GM18508 (cell line): ENCODE measurements around the gene LMOD2.

Experiments
- ATAC-seq: cut with Tn5 transposase; IDR thresholded peaks from one replicate; pipeline ENCODE4 v1.9.1; 2021; ENCODE audit warnings: moderate number of reproducible peaks; ENCODE audit not compliant: insufficient read depth, unreplicated experiment

The LMOD2 gene

DNA sequence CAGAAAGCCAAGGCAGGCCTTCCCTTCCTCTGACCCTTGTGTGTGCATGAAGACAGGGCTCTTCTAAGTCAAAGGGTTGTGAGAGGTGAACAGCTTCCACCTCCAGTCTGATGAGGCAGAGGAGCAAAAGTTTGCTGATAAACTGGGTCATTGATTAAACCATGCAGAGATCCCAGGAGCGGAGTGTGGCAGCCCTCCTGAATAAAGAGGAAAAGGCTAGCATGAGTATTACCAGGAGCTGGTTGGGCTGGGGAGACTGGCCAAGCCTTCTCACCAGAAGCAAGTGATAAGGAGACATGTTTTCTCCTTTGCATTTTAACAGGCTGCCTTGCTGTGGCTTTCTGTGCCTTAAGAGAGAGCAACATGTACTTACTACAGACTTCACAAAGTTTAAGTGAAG lies 10.2 kb downstream of the LMOD2 start:
- ATAC-seq, result no peak

GRCh38 chr7:123666492-123666891 lies 10.8 kb downstream of the LMOD2 start:
- no peak for ATAC-seq

- ATAC-seq, result no peak
Observed at GRCh38 chr7:123669485-123669884, 13.8 kb downstream of the LMOD2 start.

GRCh38 chr7:123673137-123673732 lies 17.6 kb downstream of the LMOD2 start:
- ATAC-seq, result no peak

DNA sequence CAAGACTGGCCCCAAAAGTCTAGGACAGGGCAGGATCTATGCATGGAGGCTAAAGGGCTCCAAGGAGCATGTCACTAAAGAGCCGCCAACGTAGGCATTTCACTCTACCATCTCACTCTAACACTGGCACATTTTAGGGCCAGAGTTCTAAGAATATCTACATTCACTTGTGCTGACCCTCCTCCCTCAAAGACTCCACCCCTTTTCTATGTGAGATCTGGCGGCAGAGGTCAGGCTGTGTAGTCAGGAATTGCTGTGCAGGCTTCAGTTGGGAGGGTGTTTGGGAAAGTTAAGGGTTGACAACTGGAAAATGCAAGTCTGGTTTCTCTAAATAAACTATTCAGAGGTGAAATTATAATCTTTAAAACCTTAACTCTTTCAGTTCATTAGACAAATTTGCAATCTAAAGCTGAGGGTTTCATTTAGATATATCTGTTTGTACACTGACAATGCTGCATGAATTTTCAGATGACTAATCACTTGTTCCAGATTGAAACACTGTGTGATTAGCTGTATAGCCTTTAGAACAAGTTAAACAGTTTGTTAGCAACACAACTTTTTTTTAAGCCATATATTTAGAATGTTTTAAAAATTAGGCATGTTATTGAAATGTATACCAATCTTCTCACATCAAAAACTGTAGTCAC lies 18.2 kb downstream of the LMOD2 start:
- no peak for ATAC-seq

- no peak for ATAC-seq
Observed at GRCh38 chr7:123674399-123675180, 18.9 kb downstream of the LMOD2 start.

DNA sequence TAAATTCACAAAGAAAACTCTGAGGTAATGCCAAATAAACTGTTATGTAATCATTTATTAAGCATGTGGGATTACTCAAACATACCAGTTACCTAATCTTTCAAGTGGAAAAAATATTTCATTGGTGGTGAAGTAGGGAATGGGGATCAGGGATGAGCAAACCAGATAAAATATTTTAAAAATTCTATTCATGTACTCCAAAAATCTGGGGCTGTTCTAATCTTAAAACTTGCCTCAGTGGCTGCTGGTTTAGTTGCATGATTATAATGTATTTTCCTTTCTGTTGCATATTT lies 19.5 kb downstream of the LMOD2 start:
- ATAC-seq, result no peak

- ATAC-seq, result no peak
Observed at GRCh38 chr7:123677061-123677715, 21.5 kb downstream of the LMOD2 start.

DNA sequence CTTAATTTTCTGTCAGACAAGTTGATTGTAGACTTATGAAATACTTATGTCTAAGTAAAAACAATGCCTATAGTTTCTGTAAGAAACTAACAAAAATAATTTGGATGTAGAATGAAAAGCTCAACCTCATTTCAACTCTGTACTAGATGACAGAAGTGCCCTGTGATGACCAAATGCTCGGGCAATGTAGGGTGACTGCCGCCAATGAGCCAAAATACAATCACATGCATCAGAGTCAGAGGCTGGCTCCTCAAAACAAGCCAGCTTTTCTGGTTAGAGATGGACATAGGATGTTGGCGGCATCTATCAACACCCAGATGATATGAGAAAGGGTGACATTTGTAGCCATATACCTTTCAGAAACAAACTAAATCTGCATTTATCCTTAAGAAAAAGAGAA lies 23.9 kb downstream of the LMOD2 start:
- no peak for ATAC-seq

- ATAC-seq, result no peak
Observed at GRCh38 chr7:123680580-123680979, 24.9 kb downstream of the LMOD2 start.

- no peak for ATAC-seq
Observed at GRCh38 chr7:123681561-123681960, 25.9 kb downstream of the LMOD2 start.

- ATAC-seq, result peak; percentile 68
Observed at GRCh38 chr7:123682690-123683089, 27.0 kb downstream of the LMOD2 start.

- no peak for ATAC-seq
Observed at GRCh38 chr7:123687161-123687560, 31.5 kb downstream of the LMOD2 start.

GRCh38 chr7:123687727-123688126 lies 32.1 kb downstream of the LMOD2 start:
- no peak for ATAC-seq

GRCh38 chr7:123689250-123689649 lies 33.6 kb downstream of the LMOD2 start:
- no peak for ATAC-seq

GRCh38 chr7:123690550-123690949 lies 34.9 kb downstream of the LMOD2 start:
- ATAC-seq, result no peak

DNA sequence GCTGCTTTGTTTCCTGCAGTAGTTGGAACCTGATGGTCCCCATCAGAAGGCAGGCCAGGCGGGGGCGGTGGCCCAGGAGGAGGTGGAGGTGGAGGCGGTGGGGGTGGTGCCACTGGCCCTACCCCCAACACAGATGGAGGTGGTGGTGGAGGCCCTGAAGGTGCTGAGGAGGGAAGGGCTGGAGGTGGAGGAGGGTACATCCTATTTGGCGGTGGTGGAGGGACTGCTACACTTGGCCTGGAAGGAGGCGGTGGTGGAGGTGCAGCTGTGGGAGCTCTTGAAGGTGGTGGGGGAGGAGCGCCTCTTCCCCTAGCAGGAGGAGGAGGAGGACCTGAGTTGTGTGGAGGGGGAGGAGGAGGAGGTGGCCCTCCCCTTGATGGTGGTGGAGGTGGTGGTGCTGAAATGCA lies 36.8 kb downstream of the LMOD2 start:
- ATAC-seq, result no peak

DNA sequence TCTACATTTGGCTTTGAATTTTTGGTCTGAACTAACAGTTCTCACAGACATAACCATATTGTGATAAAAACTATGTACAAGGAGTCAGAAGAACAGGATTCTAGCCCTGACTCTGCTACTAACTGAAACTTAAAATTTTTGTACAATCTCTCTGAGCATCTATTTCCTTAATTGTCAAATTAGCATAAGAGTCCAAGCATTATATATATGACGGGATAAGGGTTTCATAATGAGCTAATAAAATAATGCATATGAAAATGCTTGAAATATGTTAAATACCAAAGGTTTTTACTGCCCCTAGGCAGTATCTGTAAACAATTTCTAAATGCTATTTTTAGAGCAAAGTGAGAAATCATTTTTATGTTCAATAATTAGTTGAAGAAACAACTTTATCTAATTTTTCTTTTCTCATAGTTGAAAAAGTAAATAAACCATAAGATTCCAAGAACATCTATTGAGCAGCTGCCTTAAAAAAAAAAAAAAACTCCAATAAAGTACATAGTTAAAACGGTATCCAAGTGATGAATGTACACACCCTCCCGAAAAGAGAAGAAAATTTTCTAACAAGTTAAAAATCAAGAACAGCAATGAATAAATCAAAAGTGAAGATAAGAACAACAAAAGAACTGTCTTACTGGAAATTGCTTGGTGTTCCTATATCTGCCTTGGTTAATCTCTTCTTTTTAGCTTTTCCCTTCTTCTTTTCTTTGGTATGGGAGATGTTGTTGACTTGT lies 40.4 kb downstream of the LMOD2 start:
- no peak for ATAC-seq

GRCh38 chr7:123705211-123705901 lies 49.7 kb downstream of the LMOD2 start:
- ATAC-seq, result no peak

DNA sequence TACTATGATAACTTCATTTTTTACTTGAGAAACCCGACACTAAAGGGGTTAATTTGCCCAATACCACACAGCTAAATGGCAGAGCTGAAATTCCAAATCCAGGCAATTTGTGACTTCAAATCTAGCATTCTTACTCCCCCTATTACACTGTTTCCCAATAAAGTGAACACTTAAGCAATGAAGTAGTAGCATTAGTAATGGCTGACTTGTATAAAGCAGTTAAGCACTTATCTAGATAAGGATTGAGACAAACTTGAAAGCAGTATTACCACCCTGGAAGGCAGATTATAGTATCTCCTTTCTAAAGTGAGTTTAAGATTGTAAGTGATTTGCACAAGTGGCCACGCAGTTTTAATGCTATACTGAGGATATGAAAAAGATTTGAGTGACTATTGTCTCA lies 53.9 kb downstream of the LMOD2 start:
- no peak for ATAC-seq
